Activated B cell treated with CpG ODN at 0.5 μM for 24 hours (primary cell): ENCODE results near the gene EMD. TPM values are rescaled to one million over a fixed set of nuclear protein-coding genes. Genes with fewer than 3 reads are reported as not detected.

Experiments
- ATAC-seq: fragments of 200-7000 bp; cut with Tn5 transposase; one replicate; pipeline ENCODE4 v1.10.0; 2021; ENCODE audit warnings: low read depth, mild to moderate bottlenecking, moderate library complexity
- CTCF ChIA-PET: fragments of 350-600 bp; sonication (Branson Sonifier 250); formaldehyde crosslinking; loops from one replicate; lab custom pipeline; 2021; ENCODE audit warnings: antibody characterized with exemption; lab: Charles Lee
- POLR2A ChIA-PET: fragments of 350-600 bp; sonication (Branson Sonifier 250); formaldehyde crosslinking; loops from one replicate; lab custom pipeline; 2021; ENCODE audit warnings: antibody characterized with exemption; lab: Charles Lee
- DNase-seq: peaks from one replicate; pipeline ENCODE4 v3.0.0; 2022
- H3K27ac Mint-ChIP-seq: one replicate; pipeline ENCODE4 v1.8.0; 2020; ENCODE audit warnings: mixed read lengths
- H3K27me3 Mint-ChIP-seq: one replicate; pipeline ENCODE4 v1.8.0; 2021; ENCODE audit warnings: mixed read lengths
- H3K36me3 Mint-ChIP-seq: one replicate; pipeline ENCODE4 v1.8.0; 2021; ENCODE audit warnings: low read depth, mixed read lengths
- H3K4me1 Mint-ChIP-seq: one replicate; pipeline ENCODE4 v1.8.0; 2021; ENCODE audit warnings: mixed read lengths
- H3K4me3 Mint-ChIP-seq: one replicate; pipeline ENCODE4 v1.8.0; 2020; ENCODE audit warnings: mild to moderate bottlenecking, mixed read lengths
- H3K9me3 Mint-ChIP-seq: one replicate; pipeline ENCODE4 v1.8.0; 2020; ENCODE audit warnings: mixed read lengths
- CTCF ChIP-seq: fragments of 200-600 bp; IDR thresholded peaks from one replicate; pipeline ENCODE4 v1.8.0; 2022; ENCODE audit warnings: antibody characterized with exemption, mild to moderate bottlenecking
- intact Hi-C: fragments of 100-400 bp; cut with micrococcal nuclease; formaldehyde crosslinking; loops from one replicate; pipeline ENCODE4 v1.15.1; 2024
- total RNA-seq: library from RNA; stranded (reverse); gene quantifications from 2 replicates; pipeline ENCODE4 v1.2.3, GENCODE V29; 2022

Gene EMD
- total RNA-seq, 1 donor from 2014 or later: 70.2 TPM

GRCh38 chrX:154360155-154360713 is 18.9 kb upstream of the EMD start:
- DNase-seq (no peak), ATAC-seq (no peak)
- Mint-ChIP-seq H3K27ac (no peak overlapping the region), H3K27me3 (no peaks in the 10 kb centered on the region), H3K4me3 (no peak overlapping the region), H3K36me3 (peaks cover 60% of the 10 kb centered on the region), H3K9me3 (no peaks in the 10 kb centered on the region), H3K4me1 (peaks cover 2% of the 10 kb centered on the region)
- intact Hi-C loops: no loop called here
- ChIA-PET CTCF (no interaction called here), POLR2A (no interaction called here)
- TF ChIP-seq CTCF: no peak

- Mint-ChIP-seq H3K36me3 (peaks cover 61% of the 10 kb centered on the region), H3K4me3 (no peak overlapping the region), H3K27me3 (no peaks in the 10 kb centered on the region)
Measured at GRCh38 chrX:154362085-154362742, 16.9 kb upstream of the EMD start.

GRCh38 chrX:154363706-154364439 is 15.2 kb upstream of the EMD start:
- Mint-ChIP-seq H3K9me3 (no peaks in the 10 kb centered on the region), H3K4me1 (peaks cover 12% of the 10 kb centered on the region), H3K36me3 (peaks cover 50% of the 10 kb centered on the region), H3K27ac (no peak overlapping the region), H3K27me3 (no peaks in the 10 kb centered on the region), H3K4me3 (no peak overlapping the region)
- no peak for TF ChIP-seq CTCF
- ATAC-seq: no peak
- CTCF ChIA-PET: no interaction called here
- intact Hi-C loops: no loop called here
- POLR2A ChIA-PET: no interaction called here
- DNase-seq: no peak

More at GRCh38 chrX:154362085-154362742, 16.9 kb upstream of the EMD start:
- no peak for DNase-seq
- CTCF ChIA-PET: no interaction called here
- no peak for TF ChIP-seq CTCF
- H3K27ac Mint-ChIP-seq: no peak overlapping the region
- POLR2A ChIA-PET: interaction anchor here (1.2 kb wide), 1 partner anchor 15 kb away, joined by 11 read pairs; no protein-coding TSS in a partner anchor
- intact Hi-C loops: no loop called here
- peaks cover 3% of the 10 kb centered on the region for H3K4me1 Mint-ChIP-seq
- H3K9me3 Mint-ChIP-seq: no peaks in the 10 kb centered on the region
- no peak for ATAC-seq

GRCh38 chrX:154365052-154365600 is 14.0 kb upstream of the EMD start:
- no peak for DNase-seq
- POLR2A ChIA-PET: interaction anchor here (0.9 kb wide), 1 partner anchor 12 kb away, joined by 3 read pairs; no protein-coding TSS in a partner anchor
- Mint-ChIP-seq H3K9me3 (no peaks in the 10 kb centered on the region), H3K4me3 (no peak overlapping the region), H3K27me3 (no peaks in the 10 kb centered on the region), H3K36me3 (peaks cover 45% of the 10 kb centered on the region), H3K27ac (no peak overlapping the region), H3K4me1 (peaks cover 12% of the 10 kb centered on the region)
- CTCF ChIA-PET: no interaction called here
- TF ChIP-seq CTCF: no peak
- intact Hi-C loops: no loop called here
- no peak for ATAC-seq
